ENCODE results near the gene GABBR2.
A peak's percentile ranks its signal among the peaks of the same experiment; 100 is the strongest.

The GABBR2 gene

GRCh38 chr9:98369471-98369870, 339.3 kb downstream of the GABBR2 start:
- DNase-seq (ENCODE audit: low spot score), result no peak

GRCh38 chr9:98369066-98369425, 339.7 kb downstream of the GABBR2 start:
- DNase-seq (ENCODE audit: low spot score), result no peak

GRCh38 chr9:98368366-98369065, 340.2 kb downstream of the GABBR2 start:
- peak; percentile 55 for DNase-seq (ENCODE audit: low spot score)

GRCh38 chr9:98367923-98368322, 340.8 kb downstream of the GABBR2 start:
- DNase-seq (ENCODE audit: low spot score), result no peak

- no peak for DNase-seq (ENCODE audit: low spot score)
Observed at GRCh38 chr9:98367371-98367900, 341.3 kb downstream of the GABBR2 start.

GRCh38 chr9:98365781-98366180, 343.0 kb downstream of the GABBR2 start:
- DNase-seq (ENCODE audit: low spot score), result no peak

GRCh38 chr9:98365227-98365669, 343.5 kb downstream of the GABBR2 start:
- DNase-seq (ENCODE audit: low spot score), result no peak

GRCh38 chr9:98364086-98364485, 344.6 kb downstream of the GABBR2 start:
- no peak for DNase-seq (ENCODE audit: low spot score)

GRCh38 chr9:98363644-98364043, 345.1 kb downstream of the GABBR2 start:
- no peak for DNase-seq (ENCODE audit: low spot score)

GRCh38 chr9:98362624-98363252, 346.0 kb downstream of the GABBR2 start:
- no peak for DNase-seq (ENCODE audit: low spot score)

- no peak for DNase-seq (ENCODE audit: low spot score)
Observed at GRCh38 chr9:98361645-98362044, 347.1 kb downstream of the GABBR2 start.

GRCh38 chr9:98360176-98360708, 348.5 kb downstream of the GABBR2 start:
- no peak for DNase-seq (ENCODE audit: low spot score)

- DNase-seq (ENCODE audit: low spot score), result no peak
Observed at GRCh38 chr9:98359569-98359968, 349.2 kb downstream of the GABBR2 start.

- no peak for DNase-seq (ENCODE audit: low spot score)
Observed at GRCh38 chr9:98357921-98358535, 350.7 kb downstream of the GABBR2 start.

GRCh38 chr9:98356953-98357690, 351.6 kb downstream of the GABBR2 start:
- DNase-seq (ENCODE audit: low spot score), result no peak

- DNase-seq (ENCODE audit: low spot score), result no peak
Observed at GRCh38 chr9:98356326-98356725, 352.4 kb downstream of the GABBR2 start.

- DNase-seq (ENCODE audit: low spot score), result no peak
Observed at GRCh38 chr9:98351370-98351769, 357.4 kb downstream of the GABBR2 start.

GRCh38 chr9:98347642-98348041, 361.1 kb downstream of the GABBR2 start:
- no peak for DNase-seq (ENCODE audit: low spot score)

- peak; percentile 28 for DNase-seq (ENCODE audit: low spot score)
Observed at GRCh38 chr9:98345011-98345410, 363.7 kb downstream of the GABBR2 start.

GRCh38 chr9:98344581-98344980, 364.2 kb downstream of the GABBR2 start:
- no peak for DNase-seq (ENCODE audit: low spot score)

- DNase-seq (ENCODE audit: low spot score), result no peak
Observed at GRCh38 chr9:98342820-98343210, 365.9 kb downstream of the GABBR2 start.

Measured in cerebellar cortex (tissue), 1 donor.